NCI-H226 (cell line): ENCODE results near the gene ANKRD44.
"Not testable (repeated sequence)": the region's sequence is repeated elsewhere in the genome, so short reads cannot be mapped to it uniquely, and the experiment has no call there.

ENCODE experiments used
- DNase-seq: peaks from one replicate; pipeline ENCODE4 v3.0.0-alpha.2; 2015

The ANKRD44 gene

DNA sequence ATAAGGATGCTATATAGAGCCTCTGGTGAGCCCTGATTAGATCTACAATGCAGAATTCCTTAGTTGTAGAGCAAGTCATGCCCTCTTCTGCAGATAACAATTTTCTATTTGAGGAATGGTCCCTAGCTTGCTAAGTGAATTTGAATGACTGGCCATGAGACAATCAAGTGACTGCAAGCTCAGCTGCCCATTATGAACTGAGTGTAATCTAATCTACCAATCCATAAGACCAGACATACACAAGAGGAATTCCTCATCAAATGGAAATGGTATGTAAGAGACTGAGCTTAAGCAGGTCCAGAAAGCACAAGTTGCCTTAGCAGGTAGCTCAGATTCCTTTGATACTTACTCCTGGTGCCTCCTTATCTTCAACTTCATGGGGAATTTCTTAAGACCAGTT, 4.8 kb upstream of the ANKRD44 start:
- DNase-seq, result no peak

DNA sequence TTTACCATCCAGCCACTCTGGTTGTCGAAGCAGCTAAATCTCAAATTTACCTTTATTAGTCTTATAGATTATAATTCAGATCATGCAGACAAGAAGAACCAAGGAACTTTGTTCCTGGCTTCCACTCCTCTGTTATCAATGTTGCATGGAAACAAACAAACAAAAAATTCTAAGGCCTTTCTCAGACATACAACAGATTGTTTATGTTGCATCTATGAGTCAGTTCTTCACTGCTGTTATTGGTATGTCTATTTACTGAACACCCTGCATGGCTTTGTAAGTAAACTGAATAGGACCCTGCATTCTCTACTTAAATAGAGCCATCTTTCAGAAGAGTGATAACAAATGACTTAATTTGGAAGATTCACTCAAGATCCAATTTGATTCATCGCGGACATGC, 1.6 kb upstream of the ANKRD44 start:
- DNase-seq, result no peak

- no peak for DNase-seq
These were observed 947 bp upstream of the ANKRD44 start for GRCh38 chr2:197311421-197312033.

DNA sequence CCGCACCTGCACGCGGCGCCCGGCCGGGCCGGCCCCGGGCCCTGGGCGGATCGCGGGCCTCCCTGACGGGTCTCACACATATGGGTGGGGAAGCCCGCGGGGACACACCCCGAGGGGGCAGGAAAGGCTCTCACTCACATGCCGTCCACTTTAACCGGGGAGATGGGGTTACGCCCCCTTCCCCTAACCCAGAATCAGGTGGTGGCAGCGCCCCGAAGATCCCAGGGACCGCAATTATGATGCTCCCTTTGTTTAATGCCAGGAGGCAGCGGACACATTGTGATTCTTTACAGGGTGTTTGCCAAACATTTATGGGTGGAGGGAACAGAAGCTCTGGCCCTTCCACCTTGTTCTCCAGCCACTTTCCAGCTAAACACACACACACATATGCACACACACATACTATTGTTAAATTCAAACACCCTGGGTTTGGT, 424 bp upstream of the ANKRD44 start:
- DNase-seq, result no peak

DNA sequence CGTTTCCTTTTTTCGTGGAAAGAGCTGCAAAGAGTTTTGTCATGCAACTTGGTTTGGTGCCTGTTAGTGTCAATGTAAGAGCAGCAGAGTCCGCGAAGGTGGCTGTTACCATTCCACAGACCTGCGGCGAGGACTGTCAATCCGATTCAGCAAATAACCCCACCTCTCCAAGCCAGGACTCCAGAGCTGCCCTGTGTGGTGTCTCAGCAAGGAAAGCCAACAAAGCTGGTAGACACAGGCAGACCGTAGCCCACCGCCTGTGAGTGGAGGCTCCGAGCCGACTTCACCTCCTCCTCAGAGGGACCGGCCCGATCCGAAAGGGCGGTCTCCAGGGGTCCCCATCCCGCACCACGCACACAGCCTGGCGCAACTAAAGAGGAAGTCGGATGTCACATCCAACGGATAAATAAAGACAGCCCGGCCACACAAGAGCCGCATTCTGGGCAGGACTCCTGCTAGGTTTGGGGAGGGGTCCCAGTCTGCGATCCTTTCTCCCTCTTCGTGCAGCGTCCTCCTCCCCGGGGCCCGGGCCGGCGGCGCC, 819 bp downstream of the ANKRD44 start:
- DNase-seq, result no peak

DNA sequence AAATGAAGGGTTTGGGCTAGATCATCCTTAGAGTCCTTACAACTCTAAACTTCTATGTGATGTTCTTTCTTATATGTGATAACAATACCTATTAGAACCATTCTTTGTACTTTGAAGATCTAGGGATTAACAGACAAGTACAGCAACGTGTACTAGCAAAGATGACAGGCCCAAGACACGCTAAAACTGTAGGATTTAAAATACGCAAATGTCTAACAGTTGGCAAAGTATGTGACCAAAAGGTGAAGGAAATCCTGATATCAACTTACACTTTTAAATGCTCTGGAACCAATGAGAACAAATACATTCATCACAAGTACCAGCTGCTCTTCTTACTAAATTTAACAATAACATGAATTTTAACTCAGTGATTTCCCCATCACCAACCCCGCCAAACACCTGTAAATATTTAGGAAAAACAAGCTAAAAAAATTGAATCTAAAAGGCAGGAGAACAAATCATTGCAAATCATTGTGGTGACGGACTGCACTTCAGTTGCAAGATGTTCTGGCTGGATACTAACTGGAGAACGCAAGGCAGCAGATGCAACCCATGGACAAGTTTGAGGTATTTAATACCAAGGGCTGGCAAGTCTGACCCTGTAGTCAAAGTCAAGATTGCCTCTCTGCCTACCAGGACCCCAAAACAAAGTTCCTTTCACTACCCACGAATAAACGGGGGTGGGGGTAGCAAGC, 1.4 kb downstream of the ANKRD44 start:
- DNase-seq, result no peak

GRCh38 chr2:197308585-197308984, 2.0 kb downstream of the ANKRD44 start:
- no peak for DNase-seq

DNA sequence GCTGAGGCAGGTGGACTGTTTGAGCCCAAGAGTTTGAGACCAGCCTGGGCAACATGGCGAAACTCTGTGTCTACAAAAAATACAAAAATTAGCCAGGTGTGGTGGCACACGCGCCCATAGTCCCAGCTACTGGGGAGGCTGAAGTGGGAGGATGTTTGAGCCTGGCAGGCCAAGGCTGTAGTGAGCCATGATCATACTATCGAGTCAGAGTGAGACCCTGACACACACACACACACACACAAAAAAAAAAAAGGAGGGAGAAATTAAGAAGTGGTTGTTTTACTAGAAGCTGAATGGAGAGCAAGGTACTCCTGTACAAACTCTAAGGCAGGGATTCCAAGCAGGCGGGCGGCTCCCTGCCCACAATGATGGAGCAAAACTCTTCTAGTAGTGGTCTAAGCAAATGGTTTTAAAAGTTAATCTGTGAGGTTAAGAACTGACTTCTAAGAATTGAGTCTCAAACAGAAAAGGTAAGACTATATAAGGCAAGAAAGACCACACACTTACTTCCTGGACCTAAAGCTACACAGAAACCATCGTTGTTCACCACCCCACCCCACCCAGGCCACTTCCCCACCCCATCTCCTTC, 2.6 kb downstream of the ANKRD44 start:
- DNase-seq, result no peak

GRCh38 chr2:197307236-197307932, 3.2 kb downstream of the ANKRD44 start:
- DNase-seq, result no peak

GRCh38 chr2:197306696-197307040, 3.9 kb downstream of the ANKRD44 start:
- DNase-seq, result no peak

DNA sequence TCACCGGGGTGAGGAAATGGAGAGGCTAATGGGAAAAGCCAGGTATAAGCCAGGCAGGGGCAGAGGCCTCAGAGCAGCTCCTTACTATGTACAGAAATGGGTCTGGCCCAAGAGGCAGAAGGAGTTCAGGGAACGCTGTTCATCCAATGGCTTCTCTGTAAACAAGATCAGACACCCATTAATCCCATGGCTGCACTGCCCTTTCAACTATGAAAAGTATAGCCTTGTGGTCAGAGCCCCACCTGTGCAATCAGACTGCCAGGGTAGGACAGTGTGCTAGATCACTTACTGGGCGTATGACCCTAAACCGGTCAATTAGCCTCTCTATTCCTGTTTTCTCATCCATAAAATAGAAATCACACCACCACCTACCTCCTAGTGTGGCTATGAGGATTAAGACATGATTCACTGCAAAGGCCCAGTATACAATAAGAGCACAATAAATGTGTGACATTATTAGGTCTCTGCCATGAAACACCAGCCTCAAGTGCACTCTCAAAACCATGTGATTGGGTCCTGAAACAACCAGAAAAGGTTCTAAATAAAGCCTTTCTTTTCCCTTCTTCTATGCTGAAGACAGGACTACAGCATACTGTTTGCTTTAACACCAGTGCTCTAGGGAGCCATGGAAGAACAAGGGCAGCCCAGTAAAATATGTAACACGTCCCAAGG, 4.4 kb downstream of the ANKRD44 start:
- DNase-seq, result no peak

DNA sequence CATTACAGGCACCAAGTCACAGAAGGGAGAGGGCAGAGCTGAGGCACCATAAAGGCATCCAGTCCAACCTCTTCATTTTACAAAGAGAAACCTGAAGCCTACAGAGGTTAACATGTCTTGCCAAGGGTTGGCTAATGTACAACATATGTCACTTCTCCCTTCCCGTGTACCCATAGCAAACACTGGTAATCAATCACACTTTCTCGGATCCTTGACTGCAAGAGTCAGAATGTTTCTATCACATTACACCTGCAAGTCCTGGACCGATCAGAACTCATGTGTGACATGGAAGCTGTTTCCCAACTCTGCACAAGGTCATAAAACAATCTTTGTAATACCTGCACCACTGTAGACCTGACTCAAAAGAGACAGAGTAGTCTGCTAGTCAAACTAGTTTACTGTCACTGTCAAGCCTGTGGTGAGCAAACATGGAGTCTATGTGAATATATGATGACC, 6.0 kb downstream of the ANKRD44 start:
- DNase-seq, result no peak

DNA sequence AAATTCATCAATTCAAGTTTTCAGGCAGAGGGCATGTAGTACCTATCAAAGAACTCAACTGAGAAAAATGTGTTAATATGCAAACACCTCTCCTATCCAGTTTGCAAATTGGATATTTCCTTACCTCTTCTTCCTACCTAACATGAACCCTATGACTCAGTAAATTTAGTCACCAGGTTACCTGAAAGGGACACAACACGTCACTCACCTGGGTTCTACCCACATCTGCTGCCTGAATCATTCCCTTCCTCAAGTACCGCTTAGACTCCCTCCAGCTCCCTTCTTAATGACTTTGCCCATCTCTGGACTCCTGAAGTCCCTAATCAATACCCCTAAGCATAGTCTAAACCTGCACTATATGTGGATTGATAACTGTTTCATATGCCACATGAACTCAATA, 10.4 kb downstream of the ANKRD44 start:
- no peak for DNase-seq

GRCh38 chr2:197298609-197299008, 12.0 kb downstream of the ANKRD44 start:
- no peak for DNase-seq

GRCh38 chr2:197297772-197298318, 12.7 kb downstream of the ANKRD44 start:
- DNase-seq, result no peak

DNA sequence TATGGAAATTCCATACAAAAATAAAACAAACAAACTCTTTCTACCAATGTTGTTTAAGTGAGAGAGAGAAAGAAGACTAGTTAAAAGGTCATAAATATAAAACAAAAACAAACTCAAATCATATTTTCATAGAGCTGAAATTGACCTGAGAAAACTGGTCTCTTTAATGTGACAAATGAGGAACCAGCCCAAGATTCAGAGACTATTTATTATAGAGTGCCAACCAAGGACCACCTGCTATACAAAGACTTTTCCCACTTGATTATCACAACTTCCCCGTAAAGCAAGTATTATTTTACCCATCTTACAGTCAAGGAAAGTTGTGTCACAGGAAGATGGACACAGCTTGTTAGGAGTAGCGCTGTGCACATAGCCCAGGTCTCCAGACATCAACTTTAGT, 13.3 kb downstream of the ANKRD44 start:
- no peak for DNase-seq

DNA sequence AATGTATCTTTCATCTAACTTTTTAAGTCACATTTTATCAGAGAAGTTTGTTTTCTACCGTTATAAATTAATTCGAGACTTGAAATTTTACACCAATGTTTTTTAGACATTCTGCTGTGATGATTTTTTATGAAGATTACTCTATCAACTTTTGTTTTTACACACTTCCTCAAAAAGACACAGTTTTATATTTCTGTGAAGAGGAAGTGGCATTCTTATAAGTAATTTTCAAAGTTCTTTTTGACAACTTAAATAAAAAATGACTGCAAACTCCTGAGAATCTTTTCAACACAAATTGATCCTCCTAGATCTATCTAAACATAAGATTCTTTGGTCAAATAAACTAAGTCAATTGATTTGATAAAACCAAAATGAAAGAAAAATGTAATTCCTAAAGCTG, 13.7 kb downstream of the ANKRD44 start:
- no peak for DNase-seq

- DNase-seq, result no peak
These were observed 16.3 kb downstream of the ANKRD44 start for GRCh38 chr2:197294260-197294659.

DNA sequence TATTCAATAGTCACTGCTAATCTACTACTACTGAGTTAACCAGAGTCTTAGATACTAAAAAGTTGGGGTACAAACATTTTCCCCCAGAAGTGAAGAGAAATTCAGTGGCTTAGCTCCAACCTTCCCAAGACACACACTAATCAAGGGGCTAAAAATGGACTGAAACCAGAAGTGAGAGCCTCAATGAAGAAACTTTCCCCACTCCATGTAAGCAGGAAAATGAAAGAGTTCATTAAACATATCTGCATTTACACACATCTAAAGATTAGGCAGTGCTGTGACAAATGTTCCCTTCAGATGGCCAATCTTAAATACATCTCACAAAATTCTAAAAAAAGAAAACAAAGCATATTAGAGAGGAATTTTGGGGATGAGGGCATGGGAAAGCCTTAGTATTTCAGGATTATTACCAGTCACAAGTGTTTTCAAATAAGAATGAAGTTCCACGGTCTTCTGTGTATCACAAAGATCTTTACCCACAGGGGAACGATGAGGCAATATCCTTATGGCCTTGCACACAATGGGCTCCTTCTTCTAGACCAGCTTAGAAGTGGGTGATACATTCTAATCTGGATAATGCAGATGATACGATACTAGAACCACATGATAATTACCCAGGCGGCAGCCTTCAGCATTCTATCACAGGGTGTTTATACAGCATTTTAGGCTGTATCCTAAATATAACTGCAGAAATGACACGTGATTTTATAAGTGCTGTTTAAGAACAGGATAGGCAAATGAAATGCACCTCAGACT, 17.1 kb downstream of the ANKRD44 start:
- DNase-seq, result no peak

- no peak for DNase-seq
These were observed 18.0 kb downstream of the ANKRD44 start for GRCh38 chr2:197292619-197293018.

- not testable (repeated sequence) for DNase-seq
These were observed 23.0 kb downstream of the ANKRD44 start for GRCh38 chr2:197287596-197287932.
